ENCODE measurements around the gene RAB33B.
A peak's percentile ranks its signal among the peaks of the same experiment; 100 is the strongest.
"Not testable (repeated sequence)": the region's sequence is repeated elsewhere in the genome, so short reads cannot be mapped to it uniquely, and the experiment has no call there.

RAB33B gene

DNA sequence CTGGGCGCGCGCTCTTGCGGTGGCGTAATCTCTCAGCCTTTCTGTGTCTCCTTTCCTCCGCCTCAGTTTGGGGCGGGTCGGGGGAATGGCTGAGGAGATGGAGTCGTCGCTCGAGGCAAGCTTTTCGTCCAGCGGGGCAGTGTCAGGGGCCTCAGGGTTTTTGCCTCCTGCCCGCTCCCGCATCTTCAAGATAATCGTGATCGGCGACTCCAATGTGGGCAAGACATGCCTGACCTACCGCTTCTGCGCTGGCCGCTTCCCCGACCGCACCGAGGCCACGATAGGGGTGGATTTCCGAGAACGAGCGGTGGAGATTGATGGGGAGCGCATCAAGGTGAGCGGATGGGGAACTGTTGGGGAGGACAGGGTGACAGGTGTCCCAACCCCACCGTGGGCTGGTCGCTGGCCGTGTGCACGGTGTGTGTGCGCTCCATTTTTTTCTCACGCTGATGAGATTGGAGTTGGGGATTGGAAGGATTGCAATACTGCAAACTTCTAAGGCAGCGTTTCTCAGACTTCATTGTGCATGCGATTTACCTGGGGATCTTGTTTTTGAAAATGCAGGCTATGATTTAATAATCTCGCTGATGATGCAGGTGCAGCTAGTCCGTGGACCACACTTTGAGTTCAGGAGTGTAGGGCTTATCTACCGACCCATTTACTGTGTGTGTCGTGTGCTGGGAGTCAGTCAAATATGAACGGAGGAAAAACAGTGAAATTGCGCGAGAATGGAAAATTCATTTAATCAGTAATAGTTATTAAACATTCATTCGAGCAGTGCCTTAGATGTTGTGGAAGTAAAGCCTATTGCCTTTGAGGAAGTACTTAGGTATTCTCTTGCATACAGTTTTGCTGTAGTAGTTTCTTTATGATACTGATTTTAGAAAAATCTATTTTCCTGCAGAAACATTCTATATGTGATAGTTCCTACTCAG lies at the start of gene RAB33B:
Gene RAB33B, plus strand, starts transcription at position 11 of the 935 bp plus-strand sequence. Its CDS starts 75 bp downstream, at position 86.
- DNase-seq, result no peak

DNA sequence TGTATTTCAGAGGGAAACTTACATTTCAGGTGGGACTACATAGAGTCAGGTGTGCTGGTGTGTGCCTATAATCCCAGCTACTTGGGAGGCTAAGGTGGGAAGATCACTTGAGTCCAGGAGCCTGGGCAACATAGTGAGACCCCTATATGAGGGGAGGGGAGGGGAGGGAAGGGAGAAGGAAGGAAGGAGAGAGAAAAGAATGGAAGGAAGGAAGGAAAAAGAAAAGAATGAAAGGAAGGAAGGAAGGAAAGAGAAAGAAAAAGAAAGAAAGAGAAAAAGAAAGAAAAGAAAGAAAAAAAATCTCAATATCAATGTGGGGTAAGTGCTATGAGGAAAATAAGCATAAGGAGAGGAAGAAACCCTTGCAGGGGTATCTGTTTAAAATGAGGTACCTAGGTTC lies 43.6 kb upstream of the RAB33B start:
- DNase-seq, result no peak

DNA sequence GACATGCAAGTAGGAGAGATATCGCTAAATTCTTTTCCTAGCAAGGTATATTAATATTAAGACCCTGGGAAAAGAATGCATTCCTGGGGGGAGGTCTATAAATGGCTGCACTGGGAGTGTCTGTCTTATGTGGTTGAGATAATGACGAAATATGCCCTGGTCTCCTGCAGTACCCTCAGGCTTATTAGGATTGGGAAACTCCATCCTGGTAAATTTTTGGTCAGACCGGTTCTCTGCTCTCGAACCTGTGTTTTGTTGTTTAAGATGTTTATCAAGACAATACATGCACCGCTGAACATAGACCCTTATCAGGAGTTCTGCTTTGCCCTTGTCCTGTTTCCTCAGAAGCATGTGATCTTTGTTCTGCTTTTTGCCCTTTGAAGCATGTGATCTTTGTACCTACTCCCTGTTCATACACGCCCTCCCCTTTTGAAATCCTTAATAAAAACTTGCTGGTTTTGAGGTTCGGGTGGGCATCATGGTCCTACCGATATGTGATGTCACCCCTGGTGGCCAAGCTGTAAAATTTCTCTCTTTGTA lies 39.2 kb upstream of the RAB33B start:
- not testable (repeated sequence) for DNase-seq

DNA sequence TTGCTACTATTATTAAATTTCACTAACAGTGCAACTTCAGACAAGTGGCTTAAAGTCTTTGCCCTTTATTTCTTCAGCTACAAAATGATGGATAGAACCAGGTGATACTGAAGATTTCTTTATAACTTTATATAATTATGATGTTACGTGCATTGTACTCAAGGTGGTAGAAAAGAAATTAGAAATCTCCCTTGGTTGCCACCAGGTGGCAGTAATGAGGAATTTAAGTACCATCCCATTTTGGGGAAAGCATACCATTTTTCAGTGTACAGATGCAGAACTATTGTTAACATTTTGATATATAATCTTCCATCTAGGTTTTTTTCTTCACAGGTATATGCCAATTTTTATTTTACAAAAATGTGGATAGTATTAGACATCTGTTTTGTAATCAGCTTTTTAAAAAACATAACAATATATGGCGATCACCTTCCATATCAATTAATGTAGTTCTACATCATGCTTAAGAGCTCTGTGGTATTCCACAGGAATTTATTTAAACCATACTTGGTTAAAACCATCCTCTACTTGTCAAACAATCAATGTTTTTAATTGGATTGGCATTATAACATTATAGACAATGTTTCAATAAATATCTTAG lies 37.7 kb upstream of the RAB33B start:
- DNase-seq, result no peak

- DNase-seq, result peak; percentile 22
Observed at GRCh38 chr4:139419388-139419914, 34.5 kb upstream of the RAB33B start.

- DNase-seq, result no peak
Observed at GRCh38 chr4:139420652-139421051, 33.3 kb upstream of the RAB33B start.

GRCh38 chr4:139436122-139436521 lies 17.8 kb upstream of the RAB33B start:
- no peak for DNase-seq

GRCh38 chr4:139438141-139438540 lies 15.8 kb upstream of the RAB33B start:
- DNase-seq, result no peak

- DNase-seq, result no peak
Observed at GRCh38 chr4:139441029-139441428, 12.9 kb upstream of the RAB33B start.

DNA sequence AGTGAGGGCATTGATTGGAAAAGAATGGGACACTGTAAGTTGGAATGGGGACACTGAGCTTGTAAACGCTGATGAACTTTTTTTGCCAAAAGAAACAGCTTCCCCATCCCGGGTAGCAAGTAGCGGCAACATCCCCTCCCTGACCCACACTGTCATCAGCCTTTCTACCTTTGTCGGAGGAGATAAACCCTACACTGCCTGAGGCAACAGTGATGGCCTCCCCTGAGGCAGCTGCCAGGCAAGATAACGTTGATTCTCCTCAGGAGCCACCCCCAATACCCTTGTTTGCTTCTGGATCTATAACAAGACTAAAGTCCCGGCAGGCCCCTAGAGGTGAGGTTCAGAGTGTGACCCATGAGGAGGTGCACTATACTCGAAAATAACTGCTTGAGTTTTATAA lies 10.3 kb upstream of the RAB33B start:
- no peak for DNase-seq

DNA sequence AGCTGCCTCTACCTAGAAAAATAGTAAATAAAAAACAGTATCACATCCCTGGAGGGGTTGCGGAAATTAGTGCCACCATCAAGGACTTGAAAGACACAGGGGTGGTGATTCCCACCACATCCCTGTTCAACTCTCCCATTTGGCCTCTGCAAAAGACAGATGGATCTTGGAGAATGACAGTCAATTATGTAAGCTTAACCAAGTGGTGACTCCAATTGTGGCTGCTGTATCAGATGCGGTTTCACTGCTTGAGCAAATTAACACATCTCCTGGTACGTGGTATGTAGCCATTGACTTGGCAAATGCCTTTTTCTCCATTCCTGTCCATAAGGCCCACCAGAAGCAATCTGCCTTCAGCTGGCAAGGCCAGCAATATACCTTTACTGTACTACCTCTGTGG lies 9.0 kb upstream of the RAB33B start:
- not testable (repeated sequence) for DNase-seq

GRCh38 chr4:139447078-139447477 lies 6.8 kb upstream of the RAB33B start:
- DNase-seq, result not testable (repeated sequence)

- no peak for DNase-seq
Observed at GRCh38 chr4:139450586-139450985, 3.3 kb upstream of the RAB33B start.

GRCh38 chr4:139451997-139452396 lies 1.9 kb upstream of the RAB33B start:
- DNase-seq, result no peak

- no peak for DNase-seq
Observed at GRCh38 chr4:139453041-139453370, 915 bp upstream of the RAB33B start.

- peak; percentile 98 for DNase-seq
Observed at GRCh38 chr4:139453371-139454110, 380 bp upstream of the RAB33B start.

DNA sequence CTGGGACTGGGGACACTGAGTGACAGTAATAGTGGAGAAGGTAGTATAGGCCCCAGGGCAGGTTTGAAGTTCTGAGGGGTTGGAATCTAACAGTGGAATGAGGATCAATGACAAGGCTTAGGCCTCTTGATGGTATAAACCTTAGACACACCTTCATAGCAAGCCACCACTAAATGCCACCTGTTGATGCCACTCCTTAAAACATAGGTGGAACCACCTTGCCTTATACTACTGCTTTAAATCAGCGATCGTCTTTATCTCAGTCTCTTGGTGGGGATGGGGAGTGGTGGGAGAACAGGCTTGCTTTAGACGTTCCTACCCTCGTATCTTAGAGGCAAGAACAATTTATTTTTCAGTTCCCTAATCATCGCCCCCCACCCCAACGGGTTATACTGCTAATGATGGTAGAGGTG lies 1.2 kb downstream of the RAB33B start:
- no peak for DNase-seq

GRCh38 chr4:139457318-139457717 lies 3.4 kb downstream of the RAB33B start:
- no peak for DNase-seq

DNA sequence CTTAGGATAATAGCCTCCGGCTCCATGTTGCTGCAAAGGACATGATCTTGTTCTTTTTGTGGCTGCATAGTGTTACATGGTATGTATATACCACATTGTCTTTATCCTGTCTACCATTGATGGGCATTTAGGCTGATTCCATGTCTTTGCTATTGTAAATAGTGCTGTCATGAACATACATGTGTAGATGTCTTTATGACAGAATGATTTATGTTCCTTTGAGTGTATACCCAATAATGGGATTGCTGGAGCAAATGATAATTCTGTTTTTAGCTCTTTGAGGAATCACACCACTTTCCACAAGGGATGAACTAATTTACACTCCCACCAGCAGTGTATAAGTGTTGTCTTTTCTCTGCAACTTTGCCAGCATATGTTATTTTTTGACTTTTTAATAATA lies 4.6 kb downstream of the RAB33B start:
- no peak for DNase-seq

DNA sequence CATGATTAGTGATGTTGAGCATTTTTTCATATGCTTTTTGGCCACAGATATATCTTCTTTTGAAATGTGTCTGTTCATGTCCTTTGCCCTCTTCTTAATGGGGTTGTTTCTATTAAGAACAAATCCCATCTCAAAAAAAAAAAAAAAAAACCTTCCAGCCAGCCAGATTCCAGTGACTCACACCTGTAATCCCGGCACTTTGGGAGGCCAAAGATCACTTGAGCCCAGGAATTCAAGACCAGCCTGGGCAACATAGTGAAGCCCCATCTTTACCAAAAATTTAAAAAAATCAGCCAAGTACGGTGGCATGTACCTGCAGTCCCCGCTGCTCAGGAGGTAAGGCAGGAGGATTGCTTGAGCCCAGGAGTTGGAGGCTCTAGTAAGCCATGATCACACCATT lies 5.1 kb downstream of the RAB33B start:
- no peak for DNase-seq

GRCh38 chr4:139460565-139460964 lies 6.6 kb downstream of the RAB33B start:
- DNase-seq, result no peak

DNA sequence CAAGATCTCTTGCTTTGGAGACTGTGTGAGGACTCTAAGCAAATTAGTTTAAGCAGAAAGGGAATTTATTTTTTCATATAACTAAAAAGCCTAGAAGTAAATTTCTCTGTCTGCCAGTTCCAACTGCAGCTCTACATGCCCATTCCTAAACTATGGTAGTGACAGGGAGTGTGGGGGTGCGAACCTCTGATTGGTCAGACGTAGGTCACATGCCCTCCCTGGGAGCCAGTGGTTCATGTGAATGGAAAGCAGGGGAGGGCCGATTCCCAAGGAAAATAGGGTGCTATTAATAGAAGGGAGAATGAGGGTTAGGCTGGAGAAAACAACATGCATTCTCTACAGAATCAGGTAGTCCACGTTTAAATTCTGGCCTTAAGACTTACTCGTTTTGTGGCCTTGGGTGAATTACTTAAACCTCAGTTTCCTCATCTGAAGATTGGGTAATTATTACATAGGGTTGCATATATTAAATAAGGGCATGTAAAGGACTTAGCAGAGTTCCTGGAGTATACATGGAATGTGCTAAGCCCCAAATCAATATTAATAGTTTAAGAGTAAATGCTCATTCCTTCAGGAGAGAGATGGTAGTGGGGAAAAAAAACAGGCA lies 7.2 kb downstream of the RAB33B start:
- DNase-seq, result no peak

GRCh38 chr4:139464512-139464911 lies 10.6 kb downstream of the RAB33B start:
- not testable (repeated sequence) for DNase-seq

Measured in stimulated activated CD4-positive, alpha-beta T cell treated with anti-CD3 and anti-CD28 coated beads, Interleukin-1b, Interleukin-23, amount 100 ng/mL, for 48 hours (primary cell).